HG03342 (cell line): ENCODE results near the gene NISCH.
"Not testable (repeated sequence)": the region's sequence is repeated elsewhere in the genome, so short reads cannot be mapped to it uniquely, and the experiment has no call there.

ENCODE experiments used
- ATAC-seq: cut with Tn5 transposase; IDR thresholded peaks from one replicate; pipeline ENCODE4 v1.9.1; 2021; ENCODE audit warnings: mild to moderate bottlenecking, moderate library complexity; ENCODE audit not compliant: unreplicated experiment

NISCH gene

GRCh38 chr3:52524752-52525679 is 69.6 kb downstream of the NISCH start:
- ATAC-seq, result no peak

GRCh38 chr3:52525680-52526561 is 70.5 kb downstream of the NISCH start:
- no peak for ATAC-seq

- ATAC-seq, result not testable (repeated sequence)
Measured at GRCh38 chr3:52526671-52527038, 71.3 kb downstream of the NISCH start.

GRCh38 chr3:52527039-52527731 is 71.8 kb downstream of the NISCH start:
- no peak for ATAC-seq

GRCh38 chr3:52527732-52528585 is 72.6 kb downstream of the NISCH start:
- ATAC-seq, result no peak

GRCh38 chr3:52528586-52529375 is 73.4 kb downstream of the NISCH start:
- ATAC-seq, result no peak

- ATAC-seq, result no peak
Measured at GRCh38 chr3:52529376-52530333, 74.3 kb downstream of the NISCH start.

- no peak for ATAC-seq
Measured at GRCh38 chr3:52530918-52531826, 75.8 kb downstream of the NISCH start.

GRCh38 chr3:52531860-52532516 is 76.6 kb downstream of the NISCH start:
- no peak for ATAC-seq

GRCh38 chr3:52532517-52532837 is 77.1 kb downstream of the NISCH start:
- ATAC-seq, result no peak

GRCh38 chr3:52532838-52533622 is 77.6 kb downstream of the NISCH start:
- ATAC-seq, result no peak

- peak; percentile 30 for ATAC-seq
Measured at GRCh38 chr3:52533623-52534280, 78.3 kb downstream of the NISCH start, which contains the start of gene NT5DC2. Gene NT5DC2 (minus strand): TSS chr3:52533857. CDS start chr3:52533737, 120 bp downstream.

- ATAC-seq, result no peak
Measured at GRCh38 chr3:52534281-52535183, 79.1 kb downstream of the NISCH start.

- ATAC-seq, result no peak
Measured at GRCh38 chr3:52535411-52536111, 80.2 kb downstream of the NISCH start.
